Neural progenitor cell (in vitro differentiated cells): ENCODE measurements around the gene DENND2D.

ENCODE experiments used
- CTCF ChIP-seq: fragments of 200-600 bp; sonication (generic); IDR thresholded peaks from 2 replicates; pipeline ENCODE4 v1.5.1; 2017; ENCODE audit warnings: antibody characterized with exemption, mild to moderate bottlenecking
- EZH2 ChIP-seq: fragments of 200-600 bp; sonication (generic); IDR thresholded peaks from 2 replicates; pipeline ENCODE4 v1.6.1; 2017; ENCODE audit warnings: antibody characterized with exemption, mild to moderate bottlenecking, moderate library complexity

GRCh38 chr1:111227851-111228747 lies 27.7 kb upstream of the DENND2D start:
- TF ChIP-seq CTCF: no peak
- TF ChIP-seq EZH2: no peak
